ENCODE data around the gene DOCK1.
"Not testable (repeated sequence)": the region's sequence is repeated elsewhere in the genome, so short reads cannot be mapped to it uniquely, and the experiment has no call there.

Gene DOCK1

DNA sequence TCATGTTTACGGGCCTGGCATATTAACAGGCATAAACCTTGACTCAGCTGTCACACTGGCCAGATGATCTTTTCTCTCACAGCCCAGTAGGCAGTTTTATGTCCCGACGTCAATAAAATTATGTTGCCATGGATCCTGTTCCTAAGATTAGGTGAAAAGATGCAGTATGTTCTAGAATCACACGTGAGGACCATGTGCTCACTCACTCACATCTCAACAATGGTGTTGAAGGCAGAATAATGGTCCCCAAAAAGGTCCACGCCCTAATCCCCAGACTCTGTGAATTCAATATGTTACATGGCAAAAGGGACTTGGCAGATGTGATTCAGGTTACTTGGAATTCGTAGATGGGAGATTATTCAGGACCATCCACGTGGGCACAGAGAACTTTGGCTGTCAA is 3.5 kb downstream of the DOCK1 start:
- TF ChIP-seq, protein P1, sequence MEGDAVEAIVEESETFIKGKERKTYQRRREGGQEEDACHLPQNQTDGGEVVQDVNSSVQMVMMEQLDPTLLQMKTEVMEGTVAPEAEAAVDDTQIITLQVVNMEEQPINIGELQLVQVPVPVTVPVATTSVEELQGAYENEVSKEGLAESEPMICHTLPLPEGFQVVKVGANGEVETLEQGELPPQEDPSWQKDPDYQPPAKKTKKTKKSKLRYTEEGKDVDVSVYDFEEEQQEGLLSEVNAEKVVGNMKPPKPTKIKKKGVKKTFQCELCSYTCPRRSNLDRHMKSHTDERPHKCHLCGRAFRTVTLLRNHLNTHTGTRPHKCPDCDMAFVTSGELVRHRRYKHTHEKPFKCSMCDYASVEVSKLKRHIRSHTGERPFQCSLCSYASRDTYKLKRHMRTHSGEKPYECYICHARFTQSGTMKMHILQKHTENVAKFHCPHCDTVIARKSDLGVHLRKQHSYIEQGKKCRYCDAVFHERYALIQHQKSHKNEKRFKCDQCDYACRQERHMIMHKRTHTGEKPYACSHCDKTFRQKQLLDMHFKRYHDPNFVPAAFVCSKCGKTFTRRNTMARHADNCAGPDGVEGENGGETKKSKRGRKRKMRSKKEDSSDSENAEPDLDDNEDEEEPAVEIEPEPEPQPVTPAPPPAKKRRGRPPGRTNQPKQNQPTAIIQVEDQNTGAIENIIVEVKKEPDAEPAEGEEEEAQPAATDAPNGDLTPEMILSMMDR (IDR thresholded peaks at IDR 0.05; ENCODE audit: control insufficient read depth, insufficient read depth, low read depth, low read length, missing control alignments), result no peak
- DNase-seq (ENCODE audit: low read depth), result no peak

DNA sequence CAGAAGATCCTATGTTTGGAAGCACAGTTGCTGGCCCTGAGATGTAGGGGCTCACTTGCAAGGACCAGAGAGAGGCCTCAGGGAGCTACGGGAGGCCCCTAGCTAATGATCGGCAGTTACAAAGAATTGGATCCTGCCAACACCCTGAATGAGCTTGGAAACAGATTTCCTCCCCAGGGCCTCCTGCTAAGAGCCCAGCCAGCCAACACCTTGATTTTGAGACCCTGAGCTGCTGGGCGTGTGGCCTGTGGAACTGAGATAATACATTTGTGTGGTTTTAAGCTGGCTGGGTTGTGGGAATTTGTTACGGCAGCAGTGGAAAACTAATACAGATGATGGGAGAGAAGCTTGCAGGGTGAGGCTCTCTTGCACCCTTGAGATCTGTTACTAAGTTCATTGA is 3.9 kb downstream of the DOCK1 start:
- DNase-seq (ENCODE audit: low read depth), result no peak
- TF ChIP-seq, protein P1 (IDR thresholded peaks at IDR 0.05; ENCODE audit: control insufficient read depth, insufficient read depth, low read depth, low read length, missing control alignments), result no peak
- no peak overlapping the region for H3K4me3 ChIP-seq (ENCODE audit: control insufficient read depth, low read depth, low read length)

More for the DNA sequence above, 3.5 kb downstream of the DOCK1 start:
- H3K4me3 ChIP-seq (ENCODE audit: control insufficient read depth, low read depth, low read length), result no peak overlapping the region

DNA sequence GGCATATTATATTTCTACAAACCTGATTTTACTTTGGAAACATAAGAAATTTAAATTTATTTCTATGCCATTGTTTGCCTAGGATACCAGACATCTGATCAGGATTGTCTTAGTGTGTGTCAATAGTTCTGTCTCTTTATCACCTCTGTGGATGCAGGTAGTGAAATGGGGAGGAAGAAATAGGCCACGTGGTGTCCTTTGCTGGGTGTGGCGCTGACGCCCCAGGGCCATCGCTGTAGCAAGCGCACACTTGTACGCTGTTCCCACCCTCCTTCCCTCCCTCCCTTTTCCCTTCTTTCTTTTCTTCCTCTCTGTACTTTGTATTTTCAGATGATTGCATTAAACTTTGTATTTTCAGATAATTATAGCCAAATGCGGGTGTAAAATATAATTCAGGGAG is 5.0 kb downstream of the DOCK1 start:
- TF ChIP-seq, protein P1 (IDR thresholded peaks at IDR 0.05; ENCODE audit: control insufficient read depth, insufficient read depth, low read depth, low read length, missing control alignments), result no peak
- H3K4me3 ChIP-seq (ENCODE audit: control insufficient read depth, low read depth, low read length), result no peak overlapping the region
- no peak for DNase-seq (ENCODE audit: low read depth)

DNA sequence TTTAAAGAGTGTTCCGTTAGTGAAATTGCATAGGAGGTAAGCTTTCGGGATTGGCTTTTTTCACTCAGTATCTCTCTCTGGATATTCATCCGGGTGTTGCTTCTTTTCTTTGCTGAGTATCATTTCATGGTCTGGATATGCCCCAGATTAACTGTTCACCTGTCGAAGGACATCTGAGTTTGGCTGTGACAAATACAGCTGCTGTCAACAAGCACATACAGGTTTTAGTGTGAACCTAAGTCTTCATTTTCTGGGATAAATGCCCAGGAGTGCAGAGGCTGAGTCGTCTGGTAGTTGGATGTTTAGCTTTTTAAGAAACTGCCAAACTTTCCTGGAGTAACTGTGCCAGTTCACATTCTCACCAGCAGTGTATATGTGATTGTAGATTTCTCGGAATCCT is 5.6 kb downstream of the DOCK1 start:
- TF ChIP-seq, protein P1 (IDR thresholded peaks at IDR 0.05; ENCODE audit: control insufficient read depth, insufficient read depth, low read depth, low read length, missing control alignments), result no peak
- no peak for DNase-seq (ENCODE audit: low read depth)
- H3K4me3 ChIP-seq (ENCODE audit: control insufficient read depth, low read depth, low read length), result no peak overlapping the region

DNA sequence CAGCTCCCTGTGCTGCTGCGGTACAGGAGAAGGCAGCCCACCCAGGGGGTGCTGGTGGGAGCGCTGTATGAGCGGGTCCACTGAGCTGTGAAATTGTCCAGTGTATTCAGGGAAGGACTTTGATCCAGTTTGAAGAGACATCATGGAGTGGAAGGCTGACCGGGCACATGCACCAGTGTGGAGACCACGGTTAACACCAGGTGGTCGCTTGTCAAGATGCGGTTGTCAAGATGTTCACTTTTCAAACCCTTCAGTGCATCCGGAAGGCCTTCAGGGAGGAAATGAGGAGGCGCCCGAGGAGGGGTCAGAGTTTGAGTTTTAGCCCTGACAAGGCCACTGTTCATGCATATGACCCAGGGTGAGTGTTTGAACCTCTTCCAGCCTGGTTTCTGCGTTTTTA is 6.1 kb downstream of the DOCK1 start:
- TF ChIP-seq, protein P1 (IDR thresholded peaks at IDR 0.05; ENCODE audit: control insufficient read depth, insufficient read depth, low read depth, low read length, missing control alignments), result no peak
- H3K4me3 ChIP-seq (ENCODE audit: control insufficient read depth, low read depth, low read length), result no peak overlapping the region
- no peak for DNase-seq (ENCODE audit: low read depth)

DNA sequence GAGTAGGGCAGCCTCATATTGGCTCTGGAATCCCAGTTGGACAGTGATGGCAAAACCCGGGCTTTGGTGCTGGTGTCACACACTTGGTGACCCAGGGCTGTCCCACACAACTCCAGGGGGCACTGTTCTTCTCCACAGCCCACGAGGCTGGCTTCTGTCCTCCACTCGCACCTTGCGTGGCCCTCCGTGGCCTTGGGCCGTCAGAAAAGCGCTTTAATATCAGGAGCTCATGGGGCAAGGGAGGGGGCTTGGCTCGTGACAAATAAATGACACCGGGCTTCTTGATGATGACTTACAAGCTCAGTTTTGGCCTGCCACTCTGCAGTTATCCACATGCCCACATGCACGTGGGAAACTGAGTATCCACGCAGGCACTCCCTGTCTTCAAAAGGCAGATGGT is 8.1 kb downstream of the DOCK1 start:
- no peak for DNase-seq (ENCODE audit: low read depth)
- H3K4me3 ChIP-seq (ENCODE audit: control insufficient read depth, low read depth, low read length), result no peak overlapping the region
- TF ChIP-seq, protein P1 (IDR thresholded peaks at IDR 0.05; ENCODE audit: control insufficient read depth, insufficient read depth, low read depth, low read length, missing control alignments), result no peak

DNA sequence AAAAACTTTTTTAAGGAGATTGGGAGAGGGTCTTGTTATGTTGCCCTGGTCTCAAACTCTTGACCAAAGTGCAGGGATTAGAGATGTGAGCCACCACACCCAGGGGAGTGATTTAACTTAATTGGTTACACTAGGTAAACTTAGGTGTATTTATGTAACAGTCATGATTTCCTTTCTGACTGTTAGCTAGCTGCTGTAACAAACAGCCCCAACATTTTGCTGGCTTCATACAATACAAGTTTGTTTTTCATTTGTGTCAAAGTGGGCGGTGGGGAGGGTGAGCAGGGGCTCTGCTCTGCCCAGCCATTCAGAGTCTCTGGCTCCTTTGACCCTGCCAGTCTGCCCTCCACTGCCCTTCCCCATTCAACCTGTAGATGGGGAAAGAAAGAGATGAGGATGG is 9.3 kb downstream of the DOCK1 start:
- H3K4me3 ChIP-seq (ENCODE audit: control insufficient read depth, low read depth, low read length), result no peak overlapping the region
- TF ChIP-seq, protein P1 (IDR thresholded peaks at IDR 0.05; ENCODE audit: control insufficient read depth, insufficient read depth, low read depth, low read length, missing control alignments), result no peak
- no peak for DNase-seq (ENCODE audit: low read depth)

DNA sequence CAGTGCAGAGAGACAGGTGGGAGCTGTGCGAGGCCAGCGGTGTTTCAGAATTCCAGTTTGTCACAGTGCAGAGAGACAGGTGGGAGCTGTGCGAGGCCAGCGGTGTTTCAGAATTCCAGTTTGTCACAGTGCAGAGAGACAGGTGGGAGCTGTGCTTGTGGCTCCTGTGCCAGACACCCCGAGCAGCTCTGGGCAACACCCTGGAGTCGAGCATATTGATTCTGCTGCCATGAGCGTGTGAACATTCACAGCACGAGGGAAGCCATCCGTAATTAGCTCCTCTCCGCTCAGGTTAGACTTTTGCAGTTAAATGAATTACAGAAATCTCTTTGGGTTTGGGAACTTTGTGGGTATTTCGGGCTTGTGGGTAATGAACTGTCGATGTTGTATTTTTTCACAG is 11.7 kb downstream of the DOCK1 start:
- not testable (repeated sequence) for DNase-seq (ENCODE audit: low read depth); H3K4me3 ChIP-seq (ENCODE audit: control insufficient read depth, low read depth, low read length)
